ENCODE data around the gene CD1B.
"Not testable (repeated sequence)": the region's sequence is repeated elsewhere in the genome, so short reads cannot be mapped to it uniquely, and the experiment has no call there.

The CD1B gene

DNA sequence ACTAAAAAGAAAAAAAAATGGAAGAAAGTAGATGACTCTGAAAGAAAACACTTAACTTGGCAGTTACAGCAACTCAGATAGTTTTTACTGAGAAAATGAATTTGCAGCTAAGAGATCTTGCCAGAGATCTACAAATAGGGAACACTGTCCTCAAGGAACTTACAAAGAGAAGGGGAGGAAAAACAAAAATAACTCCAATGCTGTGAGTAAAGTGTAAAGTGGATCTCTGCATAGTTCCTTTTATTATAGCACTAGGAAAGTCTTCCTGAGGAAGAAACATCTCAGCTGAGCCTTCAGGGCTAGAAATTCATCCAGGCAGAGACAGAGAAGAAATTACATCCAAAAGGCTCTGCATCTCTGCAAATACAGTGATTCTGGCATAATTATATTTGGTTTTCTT lies 3.9 kb downstream of the CD1B start:
- no peak for DNase-seq

DNA sequence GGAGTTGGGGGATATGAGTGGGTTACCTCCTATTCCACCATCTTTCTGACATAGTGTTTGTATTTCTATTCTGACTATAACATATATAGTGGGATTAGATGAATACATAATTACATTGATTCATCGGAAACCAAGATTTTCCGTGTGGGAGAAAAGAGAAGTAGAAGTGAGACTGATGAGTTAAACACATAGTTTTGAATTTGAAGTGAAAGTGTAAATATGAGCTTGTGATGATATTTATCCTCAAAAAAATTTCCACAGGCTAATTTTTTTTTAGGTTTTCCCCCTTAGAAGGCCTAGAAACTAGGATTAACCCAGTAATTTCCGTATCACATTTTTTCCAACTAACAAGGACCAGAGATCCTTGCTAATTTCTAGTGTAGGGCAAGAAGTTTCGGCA lies 6.9 kb downstream of the CD1B start:
- no peak for DNase-seq

DNA sequence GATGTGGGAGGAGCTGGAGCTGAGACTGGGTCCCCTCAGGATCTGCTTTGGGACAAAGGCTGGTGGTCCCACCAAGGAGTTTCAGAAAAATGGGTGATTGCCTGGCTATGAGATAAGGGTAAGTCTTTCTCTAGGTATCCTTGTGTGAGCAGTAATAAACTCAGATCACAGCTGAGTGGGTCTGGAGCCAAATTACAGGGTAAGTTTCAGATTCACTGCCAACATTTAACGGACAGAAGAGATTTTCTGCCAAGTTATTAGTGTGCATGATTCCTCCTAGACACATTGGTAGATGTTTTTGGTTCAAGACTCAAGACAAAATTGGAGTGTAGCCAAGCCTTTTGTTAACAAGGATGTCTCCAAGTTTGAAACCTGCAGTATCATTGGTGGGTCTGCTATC lies 7.5 kb downstream of the CD1B start:
- DNase-seq = no peak

DNA sequence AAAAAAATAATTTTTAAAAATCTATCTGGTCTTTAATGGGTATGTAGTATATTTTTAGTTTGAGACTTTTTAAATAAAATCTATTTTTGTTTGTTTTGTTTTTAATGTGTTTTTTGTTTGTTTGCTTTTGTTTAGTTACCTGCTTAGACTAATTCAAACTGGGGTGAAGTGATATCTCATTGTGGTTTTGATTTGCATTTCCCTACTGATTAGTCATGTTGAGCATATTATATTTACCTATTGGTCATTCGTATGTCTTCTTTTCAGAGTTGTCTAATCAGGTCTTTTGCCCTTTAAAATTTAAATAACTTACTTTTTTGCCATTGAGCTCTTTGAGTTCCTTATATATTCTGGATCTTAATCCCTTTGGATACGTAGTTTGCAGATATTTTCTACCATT lies 20.3 kb downstream of the CD1B start:
- no peak for DNase-seq

DNA sequence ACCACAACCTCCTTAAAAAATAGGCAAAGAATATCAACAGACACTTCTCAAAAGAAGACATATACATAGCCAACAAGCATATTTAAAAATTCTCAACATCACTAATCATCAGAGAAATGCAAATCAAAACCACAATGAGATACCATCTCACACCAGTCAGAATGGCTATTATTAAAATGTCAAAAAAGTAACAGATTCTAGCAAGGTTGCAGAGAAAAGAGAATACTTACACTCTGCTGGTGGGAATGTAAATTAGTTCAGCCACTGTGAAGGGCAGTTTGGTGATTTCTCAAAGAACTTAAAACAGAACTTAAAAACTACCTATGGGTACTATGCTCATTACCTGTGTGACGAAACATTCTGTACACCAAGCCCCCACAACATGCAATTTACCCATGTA lies 20.7 kb downstream of the CD1B start:
- DNase-seq = no peak

DNA sequence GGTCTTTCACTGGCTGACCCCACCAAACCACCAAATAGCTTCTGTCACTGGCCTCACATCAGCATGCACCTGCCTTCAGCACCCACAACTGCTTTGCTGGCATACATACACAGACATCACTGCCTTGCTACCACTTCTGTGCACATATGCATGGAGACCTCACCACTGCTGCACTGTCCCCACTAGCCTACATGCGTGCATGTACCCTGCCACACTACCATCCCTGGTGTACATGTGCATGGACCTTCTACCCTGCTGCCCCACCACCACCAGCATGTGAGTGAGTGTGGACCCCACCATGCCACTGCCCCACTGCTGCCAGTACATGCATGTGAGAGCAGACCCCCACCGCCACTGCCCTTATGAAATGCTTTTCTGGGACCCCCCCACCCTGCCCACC lies 35.5 kb downstream of the CD1B start:
- no peak for DNase-seq

DNA sequence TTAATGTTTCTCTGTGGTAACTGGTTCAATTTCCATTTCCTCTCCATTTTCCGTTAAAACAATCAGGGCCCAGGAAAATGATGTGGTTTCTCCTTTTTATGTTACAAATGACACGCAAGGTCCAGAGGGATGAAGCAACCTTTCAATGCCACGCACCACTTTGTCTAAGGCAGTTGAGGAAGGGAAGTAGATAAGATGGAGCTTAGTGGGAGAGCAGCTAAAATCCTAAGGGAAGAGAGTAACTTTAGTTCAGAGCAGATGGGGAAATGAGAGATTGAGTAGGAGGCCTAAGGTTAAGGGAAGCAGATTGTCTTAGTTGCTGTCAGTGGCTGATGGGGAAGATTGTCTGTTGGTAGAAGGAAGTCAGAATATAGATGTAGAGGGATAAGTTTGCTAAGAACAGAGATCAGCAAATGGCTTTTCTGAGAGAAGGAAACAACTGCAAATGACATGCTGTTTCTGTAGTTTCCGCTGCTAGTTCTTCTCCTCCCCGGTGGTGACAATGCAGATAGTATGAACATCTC lies 40.9 kb downstream of the CD1B start:
- no peak for DNase-seq

DNA sequence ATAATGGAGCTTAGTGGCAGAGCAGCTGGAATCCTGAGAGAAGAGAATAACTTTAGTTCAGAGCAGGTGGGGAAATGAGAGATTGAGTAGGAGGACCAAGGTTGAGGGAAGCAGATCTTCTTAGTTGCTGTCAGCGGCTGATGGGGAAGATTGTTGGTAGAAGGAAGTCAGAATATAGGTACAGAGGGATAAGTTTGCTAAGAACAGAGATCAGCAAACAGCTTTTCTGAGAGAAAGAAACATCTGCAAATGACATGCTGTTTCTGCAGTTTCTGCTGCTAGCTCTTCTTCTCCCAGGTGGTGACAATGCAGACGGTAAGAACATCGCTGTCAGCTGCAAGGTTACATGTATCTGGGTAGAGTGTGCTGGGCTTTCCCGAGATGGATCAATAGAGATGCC lies 41.5 kb downstream of the CD1B start, which contains the start of gene CD1C:
Gene CD1C, plus strand, starts transcription at position 113 of the 400 bp plus-strand sequence. Its CDS starts 142 bp downstream, at position 255.
- DNase-seq = no peak

DNA sequence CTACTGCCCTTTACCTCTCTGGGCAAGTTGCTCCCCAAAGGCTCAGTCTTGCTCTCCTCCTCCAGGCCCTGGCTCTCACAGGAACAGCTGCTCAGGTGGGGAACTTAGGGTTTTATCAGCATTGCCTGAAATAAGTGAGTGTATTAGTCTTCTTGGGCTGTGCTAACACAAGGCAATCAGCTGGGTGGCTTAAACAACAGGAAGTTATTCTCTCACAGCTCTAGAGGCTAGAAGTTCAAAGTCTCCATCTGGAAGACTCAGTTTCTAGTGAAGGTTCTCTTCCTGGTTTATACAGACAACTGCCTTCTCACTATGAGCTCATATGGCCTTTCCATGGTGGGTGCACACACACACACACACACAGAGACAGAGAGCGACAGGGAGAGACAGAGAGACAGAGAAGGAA lies 44.4 kb downstream of the CD1B start:
- no peak for DNase-seq

DNA sequence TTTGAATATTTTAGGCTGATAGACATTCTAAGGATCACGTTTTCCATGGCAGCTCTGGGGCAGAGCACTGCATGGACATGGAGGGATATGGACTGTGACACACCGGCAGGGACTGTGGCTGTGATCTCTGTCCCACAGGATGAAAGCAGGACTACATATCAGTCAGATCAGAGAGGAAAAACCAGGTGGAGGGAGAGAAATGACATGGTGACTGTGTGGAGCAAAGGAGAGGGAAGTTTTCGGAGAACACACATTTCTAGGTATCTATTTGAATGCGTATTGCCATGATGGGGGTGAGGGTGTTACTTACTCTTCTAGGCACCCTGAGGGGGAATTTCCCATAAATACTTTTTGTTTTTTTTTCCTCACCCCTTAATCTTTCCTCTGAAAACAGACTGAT lies 44.8 kb downstream of the CD1B start:
- DNase-seq = no peak

DNA sequence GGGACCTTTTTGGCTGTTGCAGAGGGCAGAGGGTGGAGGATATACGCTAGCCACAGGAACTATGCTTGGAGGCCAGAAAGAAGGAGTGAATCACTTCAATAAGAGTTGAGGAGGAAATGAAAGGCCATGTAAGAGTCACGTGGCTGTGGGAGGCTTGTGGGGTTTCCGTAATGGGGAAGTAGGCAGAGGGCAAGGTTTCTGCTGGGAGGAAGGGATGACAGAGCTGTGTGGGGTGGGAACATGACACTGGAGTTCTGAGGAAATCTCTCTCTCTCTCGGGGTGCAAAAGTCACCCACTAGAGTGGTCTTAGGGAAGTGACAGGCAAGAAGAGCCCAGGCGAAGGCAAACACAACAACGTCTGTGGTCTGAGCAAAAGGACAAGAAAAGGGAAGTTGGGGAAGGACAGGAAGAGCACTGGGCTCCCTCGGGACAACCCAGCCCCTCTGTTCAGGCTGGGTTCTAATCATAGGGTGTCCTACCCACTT lies 45.5 kb downstream of the CD1B start:
- DNase-seq = no peak

DNA sequence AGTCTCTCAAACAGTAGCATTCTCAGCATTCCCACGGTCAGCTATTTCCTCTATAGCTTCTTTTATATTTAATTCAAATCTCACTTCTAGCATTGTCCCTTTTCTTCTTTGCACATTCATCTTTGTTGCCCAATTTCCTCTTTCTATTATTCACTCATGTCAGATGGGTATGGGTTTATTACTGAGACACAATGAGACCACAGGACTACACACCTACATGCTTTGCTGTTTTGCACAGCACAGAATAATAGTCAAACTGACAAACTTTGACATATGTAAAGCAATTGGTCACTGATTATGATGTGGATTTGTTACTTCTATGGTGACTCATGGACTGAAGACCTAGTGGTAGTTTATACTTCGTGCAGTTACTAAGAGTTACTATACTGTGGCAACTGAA lies 47.4 kb downstream of the CD1B start:
- no peak for DNase-seq

DNA sequence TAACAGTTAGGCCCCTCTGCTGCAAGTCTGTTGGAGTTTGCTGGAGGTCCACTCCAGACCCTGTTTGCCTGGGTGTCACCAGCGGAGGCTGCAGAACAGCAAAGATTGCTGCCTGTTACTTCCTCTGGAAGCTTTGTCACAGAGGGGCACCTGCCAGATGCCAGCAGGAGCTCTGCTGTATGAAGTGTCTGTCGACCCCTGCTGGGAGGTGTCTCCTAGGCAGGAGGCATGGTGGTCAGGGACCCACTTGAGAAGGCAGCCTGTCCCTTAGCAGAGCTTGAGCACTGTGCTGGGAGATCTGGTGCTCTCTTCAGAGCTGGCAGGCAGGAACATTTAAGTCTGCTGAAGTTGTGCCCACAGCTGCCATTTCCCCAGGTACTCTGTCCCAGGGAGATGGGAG lies 48.9 kb downstream of the CD1B start:
- DNase-seq = not testable (repeated sequence)

All from stimulated activated CD4-positive, alpha-beta T cell treated with anti-CD3 and anti-CD28 coated beads, Interleukin-2, amount 100 ng/mL, for 24 hours (primary cell).